HG02588 (cell line): ENCODE data around the gene CCDC148.
A peak's percentile ranks its signal among the peaks of the same experiment; 100 is the strongest.

ENCODE experiments used
- ATAC-seq: cut with Tn5 transposase; IDR thresholded peaks from one replicate; pipeline ENCODE4 v1.9.1; 2021; ENCODE audit warnings: mild to moderate bottlenecking, moderate library complexity; ENCODE audit not compliant: unreplicated experiment

Gene CCDC148

GRCh38 chr2:158456309-158457066 lies at the start of gene CCDC148, which contains the start of gene PKP4:
TSS of gene CCDC148 (minus strand) at chr2:158456753. CDS start at chr2:158456439, 314 bp downstream.
TSS of gene PKP4 (plus strand) at chr2:158456952. CDS start at chr2:158533185, 76,233 bp downstream.
- peak; percentile 93 for ATAC-seq

- no peak for ATAC-seq
These were observed 48.9 kb upstream of the CCDC148 start for GRCh38 chr2:158505448-158505934.

- no peak for ATAC-seq
These were observed 47.5 kb upstream of the CCDC148 start for GRCh38 chr2:158504088-158504487.

- ATAC-seq = no peak
These were observed 46.4 kb upstream of the CCDC148 start for GRCh38 chr2:158502974-158503373.

- ATAC-seq = no peak
These were observed 44.7 kb upstream of the CCDC148 start for GRCh38 chr2:158501301-158501700.

GRCh38 chr2:158500333-158500732 lies 43.8 kb upstream of the CCDC148 start:
- no peak for ATAC-seq

GRCh38 chr2:158499383-158499782 lies 42.8 kb upstream of the CCDC148 start:
- no peak for ATAC-seq

GRCh38 chr2:158498749-158499136 lies 42.2 kb upstream of the CCDC148 start:
- ATAC-seq = no peak

- ATAC-seq = no peak
These were observed 41.6 kb upstream of the CCDC148 start for GRCh38 chr2:158498043-158498748.

- ATAC-seq = no peak
These were observed 40.9 kb upstream of the CCDC148 start for GRCh38 chr2:158497486-158497885.

- no peak for ATAC-seq
These were observed 40.4 kb upstream of the CCDC148 start for GRCh38 chr2:158496986-158497385.

- ATAC-seq = no peak
These were observed 38.6 kb upstream of the CCDC148 start for GRCh38 chr2:158495175-158495574.

GRCh38 chr2:158493458-158493857 lies 36.9 kb upstream of the CCDC148 start:
- ATAC-seq = no peak

GRCh38 chr2:158491072-158491471 lies 34.5 kb upstream of the CCDC148 start:
- ATAC-seq = no peak

GRCh38 chr2:158489366-158490112 lies 33.0 kb upstream of the CCDC148 start:
- ATAC-seq = no peak

GRCh38 chr2:158488442-158489216 lies 32.1 kb upstream of the CCDC148 start:
- no peak for ATAC-seq

GRCh38 chr2:158487419-158487818 lies 30.9 kb upstream of the CCDC148 start:
- no peak for ATAC-seq

- ATAC-seq = no peak
These were observed 30.4 kb upstream of the CCDC148 start for GRCh38 chr2:158486970-158487325.

- ATAC-seq = no peak
These were observed 29.8 kb upstream of the CCDC148 start for GRCh38 chr2:158486150-158486969.
